PC-3 (cell line): Measurements from ENCODE around the gene TIMM17B.

Experiments
- CTCF ChIP-seq: fragments of 300-600 bp; sonication (generic); conservative IDR thresholded peaks from 2 replicates; pipeline ENCODE4 v1.5.1; 2017; ENCODE audit warnings: antibody characterized with exemption, low read depth, mild to moderate bottlenecking, low read length
- EZH2 ChIP-seq: fragments of 300-600 bp; sonication (generic); IDR thresholded peaks from one replicate; pipeline ENCODE4 v1.6.1; 2017; ENCODE audit warnings: antibody characterized with exemption, mild to moderate bottlenecking, low read length; ENCODE audit not compliant: unreplicated experiment

GRCh38 chrX:48924270-48924669 is 26.7 kb upstream of the TIMM17B start:
- no peak for TF ChIP-seq CTCF
- no peak for TF ChIP-seq EZH2
